HG03558 (cell line): ENCODE measurements around the gene YIPF1.
"Not testable (repeated sequence)": the region's sequence is repeated elsewhere in the genome, so short reads cannot be mapped to it uniquely, and the experiment has no call there.

ENCODE experiments used
- ATAC-seq: cut with Tn5 transposase; IDR thresholded peaks from one replicate; pipeline ENCODE4 v1.9.1; 2021; ENCODE audit warnings: moderate number of reproducible peaks; ENCODE audit not compliant: unreplicated experiment; ENCODE audit errors: extremely low read depth

YIPF1 gene

DNA sequence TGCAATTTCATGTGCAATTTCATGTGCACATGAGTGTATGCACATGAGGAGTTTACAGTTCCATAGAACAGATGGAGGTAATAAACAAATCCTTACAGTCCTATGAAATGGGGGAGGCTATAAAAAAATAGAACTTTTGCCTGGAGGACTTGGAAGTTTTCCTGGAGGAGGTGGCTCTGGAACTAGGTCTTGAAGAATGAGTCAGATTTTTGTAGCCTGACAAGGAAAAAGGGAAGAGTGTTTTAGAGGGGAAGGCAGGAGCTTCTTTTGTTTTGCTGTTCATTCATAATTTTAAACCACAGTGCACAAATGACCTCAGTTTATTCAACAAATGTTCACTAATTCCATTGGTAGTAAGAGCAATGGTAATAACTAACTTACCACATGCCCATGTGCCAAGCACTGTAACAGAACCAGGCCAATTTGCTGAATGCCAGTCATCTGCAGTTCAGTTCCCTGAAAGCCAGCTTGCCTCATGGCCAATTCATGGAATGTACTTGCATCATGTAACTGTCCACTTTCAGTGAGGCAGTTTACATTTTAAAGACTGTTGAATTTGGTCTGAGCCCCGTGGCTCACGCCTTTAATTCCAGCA lies 7.1 kb upstream of the YIPF1 start:
- no peak for ATAC-seq

DNA sequence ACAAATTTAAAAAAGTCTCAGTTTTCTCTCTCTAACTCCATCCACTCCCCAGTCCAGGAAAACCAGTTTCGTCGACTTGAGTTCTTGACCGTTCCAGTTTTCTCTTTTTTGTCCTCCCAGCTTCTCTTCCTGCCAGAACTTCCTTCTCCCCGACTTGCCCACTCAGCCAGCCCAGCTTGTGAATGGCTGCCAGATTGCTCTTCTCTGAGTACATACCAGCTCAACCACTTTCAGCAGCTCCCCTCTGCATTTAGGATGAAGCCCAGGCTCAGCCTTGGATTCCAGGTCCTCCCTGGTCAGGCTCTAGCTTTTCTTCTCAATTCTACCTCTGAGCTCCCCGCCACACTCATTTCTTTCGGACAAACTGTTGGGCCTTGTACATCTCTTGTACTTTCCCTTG lies 5.8 kb upstream of the YIPF1 start:
- ATAC-seq: no peak

DNA sequence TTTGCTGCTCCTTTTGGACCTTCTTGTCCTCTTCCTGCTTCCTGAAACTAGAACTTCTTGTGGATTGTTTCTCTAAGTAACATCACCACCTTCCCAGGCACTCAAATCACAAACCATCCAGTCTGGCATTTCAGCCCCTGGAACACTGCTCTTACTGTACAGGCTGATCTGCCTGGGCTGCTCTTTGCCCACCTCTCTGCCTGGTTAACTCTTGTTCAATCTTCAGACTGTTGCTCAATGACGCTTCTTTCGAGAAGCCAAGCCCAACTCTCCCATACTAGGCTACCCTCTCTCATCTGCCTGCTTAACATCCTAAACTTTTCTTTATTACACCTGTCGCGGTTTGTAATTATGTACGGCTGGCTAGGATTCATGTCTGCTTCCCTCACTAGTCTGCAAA lies 5.0 kb upstream of the YIPF1 start:
- no peak for ATAC-seq

DNA sequence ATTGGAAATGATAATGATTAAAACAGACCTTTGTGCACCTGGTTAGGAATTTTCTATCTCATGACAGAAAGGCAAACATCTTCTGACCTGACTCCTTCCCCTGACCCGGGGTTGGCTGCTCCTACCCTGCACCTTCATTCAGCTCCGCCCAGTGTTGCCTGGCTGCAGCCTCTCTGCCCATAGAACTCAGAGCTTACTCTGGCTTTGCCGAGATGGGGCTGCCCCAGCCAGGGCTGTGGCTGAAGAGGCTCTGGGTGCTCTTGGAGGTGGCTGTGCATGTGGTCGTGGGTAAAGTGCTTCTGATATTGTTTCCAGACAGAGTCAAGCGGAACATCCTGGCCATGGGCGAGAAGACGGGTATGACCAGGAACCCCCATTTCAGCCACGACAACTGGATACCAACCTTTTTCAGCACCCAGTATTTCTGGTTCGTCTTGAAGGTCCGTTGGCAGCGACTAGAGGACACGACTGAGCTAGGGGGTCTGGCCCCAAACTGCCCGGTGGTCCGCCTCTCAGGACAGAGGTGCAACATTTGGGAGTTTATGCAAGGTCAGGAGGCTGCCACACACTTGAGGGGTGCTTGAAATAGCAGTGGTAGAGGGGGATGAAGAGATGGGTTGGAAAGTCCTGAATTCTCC lies 4.5 kb upstream of the YIPF1 start, which contains the start of gene DIO1:
TSS of gene DIO1 (plus strand) at position 189 of the 638 bp plus-strand sequence. CDS start at position 213, 24 bp downstream.
- no peak for ATAC-seq

DNA sequence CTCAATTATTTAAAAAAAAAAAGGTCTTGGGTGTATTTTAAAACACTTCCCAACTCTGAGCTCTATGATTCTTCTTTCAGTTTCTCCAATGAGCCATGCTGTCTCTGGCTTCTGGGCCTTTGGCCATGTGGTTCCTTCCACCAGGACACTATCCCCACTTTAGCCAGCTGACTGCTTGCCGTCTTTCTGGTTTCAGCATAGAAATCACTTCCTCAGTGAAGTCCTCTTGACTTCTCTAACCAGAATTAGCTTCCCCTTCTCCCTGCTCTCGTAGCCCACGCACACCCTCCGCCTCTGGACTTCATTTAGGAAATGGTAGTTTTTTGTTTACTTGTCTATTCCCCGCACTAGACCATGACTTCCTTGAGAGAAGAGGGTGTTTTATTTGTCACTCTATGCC lies 3.3 kb upstream of the YIPF1 start:
- no peak for ATAC-seq

DNA sequence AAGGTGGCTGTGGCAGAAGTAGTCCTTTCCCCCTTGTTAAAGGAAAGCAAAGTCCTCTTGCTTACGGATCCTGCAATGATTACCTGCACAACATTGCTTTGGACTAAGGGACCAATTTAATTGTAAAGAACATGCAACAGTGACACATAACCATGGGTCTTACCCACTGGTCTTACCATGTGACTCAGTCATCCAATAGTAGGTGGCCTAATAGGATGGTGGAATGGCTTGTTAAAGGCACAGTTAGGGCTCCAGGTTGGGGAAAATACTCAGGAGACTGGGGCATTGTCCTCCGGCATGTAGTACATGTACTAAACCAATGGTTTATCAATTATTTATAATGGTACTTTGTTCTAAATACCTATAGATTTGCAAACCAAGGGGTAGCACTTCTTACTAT lies 2.1 kb upstream of the YIPF1 start:
- ATAC-seq: no peak

DNA sequence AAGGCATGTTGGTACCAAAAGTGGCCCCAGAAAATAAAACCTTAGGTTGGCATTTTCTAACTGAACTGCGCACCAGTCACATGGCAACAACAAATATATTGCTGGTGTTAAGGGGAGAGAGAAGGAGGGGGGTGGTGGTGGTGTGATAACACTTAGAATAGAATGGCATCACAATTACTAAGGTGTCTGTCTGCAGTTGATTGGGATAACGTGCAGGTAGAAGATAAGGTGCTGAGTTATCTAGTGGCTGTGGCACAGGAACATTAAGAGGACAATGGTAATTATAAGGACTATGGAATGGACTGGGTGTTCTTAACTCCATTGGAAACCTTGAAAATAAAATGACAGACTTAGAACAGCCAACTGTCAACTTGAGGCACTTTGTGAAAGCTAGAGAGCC lies 1.4 kb upstream of the YIPF1 start:
- ATAC-seq: no peak

DNA sequence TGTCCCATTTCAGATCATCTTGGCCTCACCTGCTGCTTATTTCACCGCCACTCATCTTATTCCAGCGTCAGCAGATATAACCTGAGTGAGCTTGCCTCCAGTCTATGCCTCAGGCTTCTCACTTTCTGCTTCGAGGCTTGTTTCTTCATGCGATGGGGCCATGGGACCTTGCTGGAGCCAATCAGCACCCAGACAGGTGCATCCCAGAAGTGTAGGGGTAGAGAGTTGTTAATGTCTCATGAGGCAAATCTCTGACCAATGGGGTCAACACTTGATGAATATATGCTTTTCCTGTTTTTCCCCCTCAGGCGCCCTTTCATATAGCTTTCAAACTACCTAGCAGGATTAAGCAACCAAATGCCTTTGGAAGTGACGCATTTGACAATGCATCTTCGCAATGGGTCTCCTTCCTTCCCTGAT lies 935 bp upstream of the YIPF1 start:
- no peak for ATAC-seq

DNA sequence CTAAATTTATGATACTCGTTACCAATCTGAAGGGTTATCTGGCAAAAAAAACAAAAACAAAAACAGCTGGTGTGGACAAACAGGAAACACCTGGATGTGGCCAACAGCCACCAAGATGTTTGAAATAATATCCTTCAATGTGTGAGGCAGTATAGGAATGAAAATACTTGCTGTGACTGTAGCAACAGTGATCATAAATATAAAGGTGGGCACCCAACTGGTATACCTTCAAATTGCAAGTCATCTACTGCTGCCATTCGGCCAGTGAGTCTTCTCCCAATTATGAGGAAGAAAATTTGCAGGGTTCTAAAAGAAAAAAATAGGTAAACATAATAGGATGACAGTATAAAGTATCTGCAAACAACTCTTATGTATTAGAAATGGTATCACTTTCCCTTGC lies 916 bp downstream of the YIPF1 start:
- ATAC-seq: no peak

DNA sequence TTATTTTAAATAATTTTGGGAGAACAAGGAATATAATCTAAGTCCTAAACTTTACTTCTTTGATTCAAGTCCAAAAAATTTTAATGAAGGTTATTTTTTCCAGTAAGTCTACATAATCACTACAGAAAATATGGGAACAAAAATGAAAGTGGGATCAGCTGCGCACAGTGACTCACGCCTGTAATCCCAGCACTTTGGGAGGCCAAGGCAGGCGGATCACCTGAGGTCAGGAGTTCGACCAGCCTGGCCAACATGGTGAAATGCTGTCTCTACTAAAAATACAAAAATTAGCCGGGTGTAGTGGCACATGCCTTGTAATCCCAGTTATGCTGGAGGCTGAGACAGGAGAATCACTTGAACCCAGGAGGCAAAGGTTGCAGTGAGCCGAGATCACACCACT lies 6.0 kb downstream of the YIPF1 start:
- not testable (repeated sequence) for ATAC-seq

DNA sequence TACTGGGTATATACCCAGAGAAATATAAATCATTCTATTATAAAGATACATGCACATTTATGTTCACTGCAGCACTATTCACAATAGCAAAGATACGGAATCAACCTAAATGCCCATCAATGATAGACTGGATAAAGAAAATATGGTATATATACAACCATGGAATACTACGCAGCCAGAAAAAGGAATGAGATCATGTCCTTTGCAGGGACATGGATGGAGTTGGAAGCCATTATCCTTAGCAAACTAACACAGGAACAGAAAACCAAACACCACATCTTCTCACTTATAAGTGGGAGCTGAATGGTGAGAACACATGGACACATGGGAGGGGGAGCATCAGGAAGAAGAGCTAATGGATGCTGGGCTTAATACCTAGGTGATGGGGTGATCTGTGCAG lies 7.7 kb downstream of the YIPF1 start:
- not testable (repeated sequence) for ATAC-seq

DNA sequence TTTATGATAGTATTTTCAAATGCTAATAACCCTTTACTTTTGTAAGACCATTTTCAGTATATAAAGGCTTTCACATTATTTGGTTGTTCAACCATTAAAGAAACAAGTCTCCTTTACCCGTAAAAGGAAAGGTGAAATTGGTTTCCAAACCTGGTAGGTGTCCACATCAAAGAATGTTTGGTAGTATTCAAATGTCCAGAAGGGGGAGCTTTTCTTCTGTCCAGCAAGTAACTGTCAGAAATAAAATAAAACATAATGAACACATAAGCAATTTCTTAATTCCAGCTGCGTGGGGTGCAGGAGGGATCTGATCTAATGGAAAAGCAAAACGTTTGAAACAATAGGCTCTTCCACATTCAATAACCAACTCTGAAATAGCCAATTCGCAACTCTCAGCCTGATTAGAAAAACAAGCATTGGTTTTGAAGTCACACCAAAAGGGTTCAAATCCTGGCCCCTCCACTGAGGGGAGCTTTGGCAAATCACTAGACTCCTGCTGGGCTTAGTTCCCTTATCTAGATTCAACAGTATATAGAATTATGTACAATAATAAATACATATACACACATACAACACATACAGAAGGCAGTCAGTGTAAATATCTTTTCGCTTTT lies 11.0 kb downstream of the YIPF1 start:
- ATAC-seq: no peak

DNA sequence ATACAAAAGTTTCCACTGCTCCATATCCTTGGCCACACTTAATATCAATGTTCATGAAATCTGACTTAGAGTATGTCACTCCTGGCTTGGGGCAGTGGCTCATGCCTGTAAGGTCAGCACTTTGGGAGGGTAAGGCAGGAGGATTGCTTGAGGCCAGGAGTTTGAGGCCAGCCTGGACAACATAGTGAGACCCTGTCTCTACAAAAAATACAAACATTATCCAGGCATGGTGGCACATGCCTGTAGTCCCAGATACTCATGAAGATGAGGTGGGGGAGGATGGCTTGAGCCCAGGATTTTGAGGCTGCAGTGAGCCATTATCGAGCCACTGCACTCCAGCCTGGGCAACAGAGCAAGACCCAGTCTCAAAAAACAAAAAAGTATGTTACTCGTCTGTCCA lies 14.4 kb downstream of the YIPF1 start:
- ATAC-seq: not testable (repeated sequence)

DNA sequence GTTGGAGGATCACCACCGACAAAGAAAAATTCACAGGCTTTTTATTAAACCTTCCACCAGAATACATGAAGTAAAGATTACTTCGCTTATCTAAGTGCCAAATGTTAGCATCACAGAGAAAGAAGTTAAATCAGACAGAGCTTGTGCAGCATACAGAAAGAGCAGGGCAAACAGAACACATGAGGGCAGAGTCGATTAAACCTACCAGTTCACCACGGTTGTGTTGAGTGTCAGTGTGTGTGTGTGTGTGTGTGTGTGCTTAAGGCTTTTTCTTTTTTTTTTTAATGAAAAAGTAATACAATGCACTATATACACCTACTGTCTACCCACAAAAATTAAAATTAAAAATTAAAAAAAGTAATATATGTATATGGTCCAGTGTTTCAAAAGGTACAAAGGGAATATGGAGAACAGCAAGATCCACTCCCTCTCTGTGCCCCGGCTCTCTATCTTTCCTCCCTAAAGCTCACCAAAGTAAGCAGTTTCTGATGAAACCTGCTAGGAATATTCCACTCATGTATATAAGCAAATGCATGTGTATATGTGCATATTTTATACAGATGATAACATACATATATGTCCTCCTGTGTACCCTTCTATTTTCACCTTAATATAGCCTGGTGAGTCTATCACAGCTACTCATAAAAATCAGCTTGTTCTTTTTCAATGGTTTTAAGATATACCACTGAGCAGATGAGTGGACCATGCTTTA lies 17.7 kb downstream of the YIPF1 start:
- no peak for ATAC-seq

DNA sequence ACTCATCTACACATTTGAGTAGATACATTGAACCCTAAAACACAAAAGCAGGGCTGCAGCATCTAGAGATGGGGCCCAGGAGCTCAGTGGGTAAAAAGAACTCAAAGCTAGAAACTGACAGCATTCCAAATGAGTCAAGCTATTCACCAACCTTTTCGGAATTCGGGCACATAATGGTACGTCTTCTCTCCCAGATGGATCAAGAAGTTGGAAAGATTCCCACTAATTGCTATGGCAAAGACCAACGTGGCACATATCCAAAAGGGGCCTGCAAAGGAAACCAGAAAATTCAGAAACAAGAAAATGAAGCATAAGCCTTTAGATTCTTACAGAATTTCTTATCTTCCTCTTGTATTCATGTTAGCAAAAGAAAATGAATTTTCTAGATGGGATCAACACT lies 18.4 kb downstream of the YIPF1 start:
- ATAC-seq: no peak

DNA sequence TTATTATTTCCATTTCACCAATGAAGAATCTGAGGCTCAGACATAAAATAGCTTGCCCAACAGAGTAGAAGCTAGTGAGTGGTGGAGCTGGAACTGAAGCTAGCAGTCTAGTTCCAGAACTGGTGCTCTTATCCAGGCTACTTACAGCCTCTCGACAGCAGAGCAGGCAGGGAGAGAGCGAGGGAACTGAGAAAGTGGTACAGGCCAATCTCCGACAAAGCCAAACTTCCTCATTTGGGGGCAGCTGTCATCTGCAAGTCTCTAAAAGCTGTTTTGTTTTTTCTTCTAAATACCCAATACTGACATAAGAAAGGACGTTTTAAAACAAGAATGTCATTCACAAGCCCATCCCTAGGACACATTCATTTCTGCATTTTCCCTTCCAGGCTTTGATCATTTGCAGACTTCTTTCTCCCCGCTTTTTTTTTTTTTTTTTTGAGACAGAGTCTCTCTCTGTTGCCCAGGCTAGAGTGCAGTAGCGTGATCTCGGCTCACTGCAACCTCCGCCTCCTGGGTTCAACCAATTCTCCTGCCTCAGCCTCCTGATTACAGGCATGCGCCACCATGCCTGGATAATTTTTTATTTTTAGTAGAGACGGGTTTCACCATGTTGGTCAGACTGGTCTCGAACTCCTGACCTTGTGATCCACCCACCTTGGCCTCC lies 20.0 kb downstream of the YIPF1 start:
- no peak for ATAC-seq

DNA sequence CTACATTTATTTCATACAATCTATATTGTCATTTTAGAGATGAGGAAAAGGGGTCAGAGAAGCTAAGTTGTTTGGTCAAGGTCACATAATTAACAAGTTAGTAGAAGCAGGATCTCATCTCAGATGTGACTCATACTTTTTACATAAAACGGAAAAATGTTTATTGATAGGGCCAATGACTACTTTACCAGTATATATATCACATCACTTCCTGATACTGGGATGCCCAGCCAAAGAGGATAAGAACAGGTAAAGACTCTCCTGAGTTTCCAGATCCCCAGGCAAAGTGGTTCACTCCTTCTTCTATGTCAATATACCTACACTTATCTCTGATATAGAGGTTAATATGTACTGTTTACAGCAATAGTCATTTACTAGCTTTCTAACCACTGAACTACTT lies 21.0 kb downstream of the YIPF1 start:
- ATAC-seq: no peak

DNA sequence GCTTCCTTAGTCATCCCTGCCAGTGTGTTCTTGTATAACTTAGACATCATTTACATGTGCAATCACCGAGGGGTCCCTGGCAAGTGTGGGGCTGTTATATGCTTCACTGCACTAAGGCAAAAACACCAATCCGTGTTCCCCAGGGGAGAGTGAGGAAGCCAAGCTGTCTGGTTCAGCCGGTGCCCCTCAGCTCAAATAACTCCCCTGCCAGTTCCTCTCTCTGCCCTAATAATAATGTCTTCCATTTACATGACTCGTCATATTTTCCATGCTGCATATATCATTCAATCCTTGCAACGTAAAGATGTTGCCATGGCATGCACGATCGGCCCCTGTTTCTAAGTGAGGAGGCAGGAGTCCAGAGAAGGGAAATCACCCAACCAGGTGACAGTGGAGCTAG lies 27.1 kb downstream of the YIPF1 start:
- ATAC-seq: no peak

DNA sequence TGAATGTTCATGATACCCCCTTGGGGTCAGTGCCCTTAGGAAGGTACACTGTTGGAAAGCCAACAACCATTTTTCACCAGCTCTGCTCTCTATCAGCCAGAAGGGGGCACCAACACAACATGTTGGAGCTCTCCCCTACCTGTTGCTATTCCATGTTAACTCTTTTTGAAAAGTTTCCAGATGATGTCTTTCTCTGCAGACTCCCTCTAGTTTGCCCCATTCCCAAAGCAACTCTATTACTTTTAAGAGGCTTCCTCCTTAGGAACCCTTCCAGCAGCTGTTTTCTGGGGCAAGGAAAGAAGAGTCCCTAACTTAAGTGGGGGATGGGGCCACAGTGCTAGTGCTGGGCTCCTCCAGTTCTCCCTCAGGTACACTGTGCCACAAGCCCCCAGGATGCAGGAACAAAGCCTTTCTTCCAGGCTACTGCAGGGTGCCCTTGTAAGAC lies 28.6 kb downstream of the YIPF1 start:
- ATAC-seq: no peak

DNA sequence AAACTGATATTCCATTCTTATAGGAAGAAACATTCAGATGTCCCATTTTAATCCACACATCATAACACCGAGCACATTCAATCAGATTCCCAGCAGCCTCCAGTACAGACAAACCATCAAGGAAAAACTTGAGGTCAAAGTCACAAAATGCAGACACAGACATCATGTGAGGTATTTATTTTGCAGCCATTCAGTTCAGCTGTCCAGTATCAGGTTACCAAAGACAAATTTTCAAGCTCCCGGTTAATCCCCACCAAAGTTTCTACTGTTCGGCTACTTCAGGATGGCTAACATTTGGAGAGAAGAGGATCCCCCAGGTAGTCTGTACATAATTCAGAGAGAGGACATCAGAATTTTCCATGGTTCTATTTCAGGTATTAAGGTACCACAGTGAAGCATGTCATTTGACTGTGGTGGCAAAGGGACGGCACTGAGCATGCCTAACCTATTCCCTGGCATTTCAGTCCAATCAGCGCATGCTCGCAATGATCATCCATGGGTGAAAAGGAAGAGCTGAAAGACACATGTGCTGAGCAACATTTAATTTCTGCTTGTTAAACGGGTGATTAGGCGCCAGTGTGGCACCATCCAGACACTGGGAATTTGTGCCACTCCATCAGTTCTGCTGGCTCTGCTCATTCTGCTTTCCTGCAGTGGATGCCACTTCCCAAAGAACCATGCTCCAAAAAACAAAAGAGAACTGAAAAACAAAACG lies 37.9 kb downstream of the YIPF1 start:
- no peak for ATAC-seq
